ENCODE results near the gene MATN1.

GRCh38 chr1:30710407-30710806 lies 13.0 kb downstream of the MATN1 start:
- no peak for TF ChIP-seq CTCF (conservative IDR thresholded peaks at IDR 0.05; ENCODE audit: low read length)
- TF ChIP-seq EZH2phosphoT487 (IDR thresholded peaks at IDR 0.05; ENCODE audit: borderline replicate concordance): no peak

Measured in Loucy (cell line).